Chondrocyte (in vitro differentiated cells): ENCODE results near the gene PDE6G. TPM values are rescaled to one million over a fixed set of nuclear protein-coding genes. Genes with fewer than 3 reads are reported as not detected.

Experiments
- DNase-seq: peaks from one replicate; pipeline ENCODE4 v3.0.0; 2021; ENCODE audit warnings: mixed read lengths, low spot score
- H3K27ac Mint-ChIP-seq: one replicate; pipeline ENCODE4 v1.8.0; 2021; ENCODE audit warnings: mild to moderate bottlenecking, moderate library complexity, mixed read lengths; ENCODE audit not compliant: unreplicated experiment
- H3K27me3 Mint-ChIP-seq: 2 replicates; pipeline ENCODE4 v1.8.0; 2021; ENCODE audit warnings: low read depth, mixed read lengths
- H3K36me3 Mint-ChIP-seq: 2 replicates; pipeline ENCODE4 v1.8.0; 2021; ENCODE audit warnings: low read depth, mixed read lengths
- H3K4me1 Mint-ChIP-seq: 2 replicates; pipeline ENCODE4 v1.8.0; 2021; ENCODE audit warnings: low read depth, mild to moderate bottlenecking, mixed read lengths
- H3K4me3 Mint-ChIP-seq: one replicate; pipeline ENCODE4 v1.8.0; 2021; ENCODE audit warnings: mild to moderate bottlenecking, moderate library complexity, mixed read lengths; ENCODE audit not compliant: unreplicated experiment
- H3K9me3 Mint-ChIP-seq: 2 replicates; pipeline ENCODE4 v1.8.0; 2021; ENCODE audit warnings: low read depth, mixed read lengths
- CTCF ChIP-seq: fragments of 200-600 bp; sonication (generic); IDR thresholded peaks from 2 replicates; pipeline ENCODE4 v1.5.0; 2021; ENCODE audit warnings: antibody characterized with exemption, mild to moderate bottlenecking, moderate library complexity
- microRNA-seq: library from miRNA; unstranded; fragments of <30 nt; microRNA quantifications from one replicate; pipeline ENCODE4 v1.2.0, GENCODE V29; 2020; ENCODE audit warnings: borderline number of aligned reads
- total RNA-seq: library from RNA; stranded (reverse); gene quantifications from 3 replicates; pipeline ENCODE4 v1.2.1, GENCODE V29; 2021

Gene PDE6G
- total RNA-seq, 1 donor from 2014 or later, result not detected

GRCh38 chr17:81603846-81604610 lies 52.3 kb downstream of the PDE6G start:
- no peaks in the 10 kb centered on the region for H3K27me3 Mint-ChIP-seq
- no peak for TF ChIP-seq CTCF
- peaks cover 21% of the 10 kb centered on the region for H3K36me3 Mint-ChIP-seq
- peak overlapping the region; percentile 1 for H3K27ac Mint-ChIP-seq
- peaks cover 26% of the 10 kb centered on the region for H3K4me1 Mint-ChIP-seq
- no peaks in the 10 kb centered on the region for H3K9me3 Mint-ChIP-seq
- H3K4me3 Mint-ChIP-seq, result no peak overlapping the region
- DNase-seq, result no peak

- H3K4me1 Mint-ChIP-seq, result peaks cover 33% of the 10 kb centered on the region
- peak overlapping the region; percentile 54 for H3K27ac Mint-ChIP-seq
- H3K27me3 Mint-ChIP-seq, result no peaks in the 10 kb centered on the region
- peaks cover 25% of the 10 kb centered on the region for H3K36me3 Mint-ChIP-seq
- no peak overlapping the region for H3K4me3 Mint-ChIP-seq
- TF ChIP-seq CTCF, result peak; percentile 90
- H3K9me3 Mint-ChIP-seq, result no peaks in the 10 kb centered on the region
- no peak for DNase-seq
These were observed 54.7 kb downstream of the PDE6G start for GRCh38 chr17:81601525-81602120.

Small RNAs within 50 kb of the gene (microRNA-seq; reads per million reads assigned to microRNA genes)
- not detected for gene MIR6786

Other genes starting within 250 kb of the PDE6G start
- gene ACTG1, start 143.7 kb downstream of the PDE6G start, total RNA-seq, result 3,639 to 4,575 TPM (median 4,567 TPM) in 3 replicates
- 4.1 to 6.1 TPM (median 5.3 TPM) in 3 replicates for gene FSCN2, start 128.2 kb downstream of the PDE6G start, total RNA-seq
- 39.8 to 62.7 TPM (median 43.1 TPM) in 3 replicates for gene FAAP100, start 104.2 kb downstream of the PDE6G start, total RNA-seq
- 104 to 118 TPM (median 110 TPM) in 3 replicates for gene NPLOC4, start 19.4 kb downstream of the PDE6G start, total RNA-seq
- 1.7 to 2.2 TPM (median 1.8 TPM) in 3 replicates for gene TSPAN10, start 19.3 kb downstream of the PDE6G start, total RNA-seq
- 24.2 to 32.7 TPM (median 26.5 TPM) in 3 replicates for gene OXLD1, start 10.1 kb upstream of the PDE6G start, total RNA-seq
- 13.8 to 19.1 TPM (median 15.4 TPM) in 3 replicates for gene CCDC137, start 10.2 kb upstream of the PDE6G start, total RNA-seq
- gene ARL16, start 27.3 kb upstream of the PDE6G start, total RNA-seq, result 29.5 to 32.6 TPM (median 32.5 TPM) in 3 replicates
- gene HGS, start 27.5 kb upstream of the PDE6G start, total RNA-seq, result 87.4 to 93.1 TPM (median 89.6 TPM) in 3 replicates
- gene MRPL12, start 46.8 kb upstream of the PDE6G start, total RNA-seq, result 38.7 to 48.6 TPM (median 41.8 TPM) in 3 replicates
- 5.6 to 8.5 TPM (median 5.7 TPM) in 3 replicates for gene SLC25A10, start 55.7 kb upstream of the PDE6G start, total RNA-seq
- not detected in 3 replicates for gene GCGR, start 147.6 kb upstream of the PDE6G start, total RNA-seq
- gene MCRIP1, start 176.7 kb upstream of the PDE6G start, total RNA-seq, result 122 to 133 TPM (median 131 TPM) in 3 replicates
- not detected in 3 replicates for gene PPP1R27, start 178.5 kb upstream of the PDE6G start, total RNA-seq
- 958 to 1,257 TPM (median 1,012 TPM) in 3 replicates for gene P4HB, start 204.0 kb upstream of the PDE6G start, total RNA-seq
- gene ARHGDIA, start 214.8 kb upstream of the PDE6G start, total RNA-seq, result 452 to 481 TPM (median 476 TPM) in 3 replicates
- 56.0 to 73.7 TPM (median 59.8 TPM) in 3 replicates for gene ALYREF, start 235.0 kb upstream of the PDE6G start, total RNA-seq
- 120 to 132 TPM (median 122 TPM) in 3 replicates for gene ANAPC11, start 235.2 kb upstream of the PDE6G start, total RNA-seq
- 0.48 to 1.3 TPM (median 1.3 TPM) in 3 replicates for gene NPB, start 245.7 kb upstream of the PDE6G start, total RNA-seq